ENCODE measurements around the gene ADAMTS3.

DNA sequence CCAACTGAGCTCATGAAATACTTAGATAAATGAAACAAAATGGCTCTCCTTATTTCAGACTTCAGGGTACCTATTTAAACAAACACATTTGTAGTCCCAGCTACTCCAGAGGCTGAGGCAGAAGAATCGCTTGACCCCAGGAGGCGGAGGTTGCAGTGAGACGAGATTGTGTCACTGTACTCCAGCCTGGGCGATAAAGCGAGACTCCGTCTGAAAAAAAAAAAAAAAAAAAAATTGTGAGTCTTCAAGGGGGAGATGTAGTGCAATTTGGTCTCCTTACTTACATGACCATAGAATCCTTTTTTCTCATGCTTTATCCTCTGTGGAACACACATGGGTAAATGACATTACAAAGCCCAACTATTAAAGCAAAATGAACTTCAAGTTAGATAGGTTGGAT lies 2.3 kb upstream of the ADAMTS3 start:
- TF ChIP-seq, protein P1, sequence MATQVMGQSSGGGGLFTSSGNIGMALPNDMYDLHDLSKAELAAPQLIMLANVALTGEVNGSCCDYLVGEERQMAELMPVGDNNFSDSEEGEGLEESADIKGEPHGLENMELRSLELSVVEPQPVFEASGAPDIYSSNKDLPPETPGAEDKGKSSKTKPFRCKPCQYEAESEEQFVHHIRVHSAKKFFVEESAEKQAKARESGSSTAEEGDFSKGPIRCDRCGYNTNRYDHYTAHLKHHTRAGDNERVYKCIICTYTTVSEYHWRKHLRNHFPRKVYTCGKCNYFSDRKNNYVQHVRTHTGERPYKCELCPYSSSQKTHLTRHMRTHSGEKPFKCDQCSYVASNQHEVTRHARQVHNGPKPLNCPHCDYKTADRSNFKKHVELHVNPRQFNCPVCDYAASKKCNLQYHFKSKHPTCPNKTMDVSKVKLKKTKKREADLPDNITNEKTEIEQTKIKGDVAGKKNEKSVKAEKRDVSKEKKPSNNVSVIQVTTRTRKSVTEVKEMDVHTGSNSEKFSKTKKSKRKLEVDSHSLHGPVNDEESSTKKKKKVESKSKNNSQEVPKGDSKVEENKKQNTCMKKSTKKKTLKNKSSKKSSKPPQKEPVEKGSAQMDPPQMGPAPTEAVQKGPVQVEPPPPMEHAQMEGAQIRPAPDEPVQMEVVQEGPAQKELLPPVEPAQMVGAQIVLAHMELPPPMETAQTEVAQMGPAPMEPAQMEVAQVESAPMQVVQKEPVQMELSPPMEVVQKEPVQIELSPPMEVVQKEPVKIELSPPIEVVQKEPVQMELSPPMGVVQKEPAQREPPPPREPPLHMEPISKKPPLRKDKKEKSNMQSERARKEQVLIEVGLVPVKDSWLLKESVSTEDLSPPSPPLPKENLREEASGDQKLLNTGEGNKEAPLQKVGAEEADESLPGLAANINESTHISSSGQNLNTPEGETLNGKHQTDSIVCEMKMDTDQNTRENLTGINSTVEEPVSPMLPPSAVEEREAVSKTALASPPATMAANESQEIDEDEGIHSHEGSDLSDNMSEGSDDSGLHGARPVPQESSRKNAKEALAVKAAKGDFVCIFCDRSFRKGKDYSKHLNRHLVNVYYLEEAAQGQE (IDR thresholded peaks at IDR 0.05; ENCODE audit: unreplicated experiment) = no peak
- TF ChIP-seq, protein P2, sequence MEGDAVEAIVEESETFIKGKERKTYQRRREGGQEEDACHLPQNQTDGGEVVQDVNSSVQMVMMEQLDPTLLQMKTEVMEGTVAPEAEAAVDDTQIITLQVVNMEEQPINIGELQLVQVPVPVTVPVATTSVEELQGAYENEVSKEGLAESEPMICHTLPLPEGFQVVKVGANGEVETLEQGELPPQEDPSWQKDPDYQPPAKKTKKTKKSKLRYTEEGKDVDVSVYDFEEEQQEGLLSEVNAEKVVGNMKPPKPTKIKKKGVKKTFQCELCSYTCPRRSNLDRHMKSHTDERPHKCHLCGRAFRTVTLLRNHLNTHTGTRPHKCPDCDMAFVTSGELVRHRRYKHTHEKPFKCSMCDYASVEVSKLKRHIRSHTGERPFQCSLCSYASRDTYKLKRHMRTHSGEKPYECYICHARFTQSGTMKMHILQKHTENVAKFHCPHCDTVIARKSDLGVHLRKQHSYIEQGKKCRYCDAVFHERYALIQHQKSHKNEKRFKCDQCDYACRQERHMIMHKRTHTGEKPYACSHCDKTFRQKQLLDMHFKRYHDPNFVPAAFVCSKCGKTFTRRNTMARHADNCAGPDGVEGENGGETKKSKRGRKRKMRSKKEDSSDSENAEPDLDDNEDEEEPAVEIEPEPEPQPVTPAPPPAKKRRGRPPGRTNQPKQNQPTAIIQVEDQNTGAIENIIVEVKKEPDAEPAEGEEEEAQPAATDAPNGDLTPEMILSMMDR (conservative IDR thresholded peaks at IDR 0.05; ENCODE audit: low read depth in 2 of 2) = no peak
- TF ChIP-seq EZH2 (IDR thresholded peaks at IDR 0.05; ENCODE audit: low read depth, unreplicated experiment) = no peak
- TF ChIP-seq EZH2phosphoT487 (IDR thresholded peaks at IDR 0.05; ENCODE audit: unreplicated experiment) = no peak
- no peak for TF ChIP-seq POLR2AphosphoS5 (IDR thresholded peaks at IDR 0.05; ENCODE audit: low read depth)
- no peak for TF ChIP-seq STAT1 (IDR thresholded peaks at IDR 0.05; ENCODE audit: unreplicated experiment)
- TF ChIP-seq NANOG (IDR thresholded peaks at IDR 0.05; ENCODE audit: borderline replicate concordance) = no peak
- no peak for TF ChIP-seq JUNB (IDR thresholded peaks at IDR 0.05; ENCODE audit: unreplicated experiment)
- TF ChIP-seq, protein P3, sequence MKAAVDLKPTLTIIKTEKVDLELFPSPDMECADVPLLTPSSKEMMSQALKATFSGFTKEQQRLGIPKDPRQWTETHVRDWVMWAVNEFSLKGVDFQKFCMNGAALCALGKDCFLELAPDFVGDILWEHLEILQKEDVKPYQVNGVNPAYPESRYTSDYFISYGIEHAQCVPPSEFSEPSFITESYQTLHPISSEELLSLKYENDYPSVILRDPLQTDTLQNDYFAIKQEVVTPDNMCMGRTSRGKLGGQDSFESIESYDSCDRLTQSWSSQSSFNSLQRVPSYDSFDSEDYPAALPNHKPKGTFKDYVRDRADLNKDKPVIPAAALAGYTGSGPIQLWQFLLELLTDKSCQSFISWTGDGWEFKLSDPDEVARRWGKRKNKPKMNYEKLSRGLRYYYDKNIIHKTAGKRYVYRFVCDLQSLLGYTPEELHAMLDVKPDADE (IDR thresholded peaks at IDR 0.05) = no peak
- TF ChIP-seq, protein P4, sequence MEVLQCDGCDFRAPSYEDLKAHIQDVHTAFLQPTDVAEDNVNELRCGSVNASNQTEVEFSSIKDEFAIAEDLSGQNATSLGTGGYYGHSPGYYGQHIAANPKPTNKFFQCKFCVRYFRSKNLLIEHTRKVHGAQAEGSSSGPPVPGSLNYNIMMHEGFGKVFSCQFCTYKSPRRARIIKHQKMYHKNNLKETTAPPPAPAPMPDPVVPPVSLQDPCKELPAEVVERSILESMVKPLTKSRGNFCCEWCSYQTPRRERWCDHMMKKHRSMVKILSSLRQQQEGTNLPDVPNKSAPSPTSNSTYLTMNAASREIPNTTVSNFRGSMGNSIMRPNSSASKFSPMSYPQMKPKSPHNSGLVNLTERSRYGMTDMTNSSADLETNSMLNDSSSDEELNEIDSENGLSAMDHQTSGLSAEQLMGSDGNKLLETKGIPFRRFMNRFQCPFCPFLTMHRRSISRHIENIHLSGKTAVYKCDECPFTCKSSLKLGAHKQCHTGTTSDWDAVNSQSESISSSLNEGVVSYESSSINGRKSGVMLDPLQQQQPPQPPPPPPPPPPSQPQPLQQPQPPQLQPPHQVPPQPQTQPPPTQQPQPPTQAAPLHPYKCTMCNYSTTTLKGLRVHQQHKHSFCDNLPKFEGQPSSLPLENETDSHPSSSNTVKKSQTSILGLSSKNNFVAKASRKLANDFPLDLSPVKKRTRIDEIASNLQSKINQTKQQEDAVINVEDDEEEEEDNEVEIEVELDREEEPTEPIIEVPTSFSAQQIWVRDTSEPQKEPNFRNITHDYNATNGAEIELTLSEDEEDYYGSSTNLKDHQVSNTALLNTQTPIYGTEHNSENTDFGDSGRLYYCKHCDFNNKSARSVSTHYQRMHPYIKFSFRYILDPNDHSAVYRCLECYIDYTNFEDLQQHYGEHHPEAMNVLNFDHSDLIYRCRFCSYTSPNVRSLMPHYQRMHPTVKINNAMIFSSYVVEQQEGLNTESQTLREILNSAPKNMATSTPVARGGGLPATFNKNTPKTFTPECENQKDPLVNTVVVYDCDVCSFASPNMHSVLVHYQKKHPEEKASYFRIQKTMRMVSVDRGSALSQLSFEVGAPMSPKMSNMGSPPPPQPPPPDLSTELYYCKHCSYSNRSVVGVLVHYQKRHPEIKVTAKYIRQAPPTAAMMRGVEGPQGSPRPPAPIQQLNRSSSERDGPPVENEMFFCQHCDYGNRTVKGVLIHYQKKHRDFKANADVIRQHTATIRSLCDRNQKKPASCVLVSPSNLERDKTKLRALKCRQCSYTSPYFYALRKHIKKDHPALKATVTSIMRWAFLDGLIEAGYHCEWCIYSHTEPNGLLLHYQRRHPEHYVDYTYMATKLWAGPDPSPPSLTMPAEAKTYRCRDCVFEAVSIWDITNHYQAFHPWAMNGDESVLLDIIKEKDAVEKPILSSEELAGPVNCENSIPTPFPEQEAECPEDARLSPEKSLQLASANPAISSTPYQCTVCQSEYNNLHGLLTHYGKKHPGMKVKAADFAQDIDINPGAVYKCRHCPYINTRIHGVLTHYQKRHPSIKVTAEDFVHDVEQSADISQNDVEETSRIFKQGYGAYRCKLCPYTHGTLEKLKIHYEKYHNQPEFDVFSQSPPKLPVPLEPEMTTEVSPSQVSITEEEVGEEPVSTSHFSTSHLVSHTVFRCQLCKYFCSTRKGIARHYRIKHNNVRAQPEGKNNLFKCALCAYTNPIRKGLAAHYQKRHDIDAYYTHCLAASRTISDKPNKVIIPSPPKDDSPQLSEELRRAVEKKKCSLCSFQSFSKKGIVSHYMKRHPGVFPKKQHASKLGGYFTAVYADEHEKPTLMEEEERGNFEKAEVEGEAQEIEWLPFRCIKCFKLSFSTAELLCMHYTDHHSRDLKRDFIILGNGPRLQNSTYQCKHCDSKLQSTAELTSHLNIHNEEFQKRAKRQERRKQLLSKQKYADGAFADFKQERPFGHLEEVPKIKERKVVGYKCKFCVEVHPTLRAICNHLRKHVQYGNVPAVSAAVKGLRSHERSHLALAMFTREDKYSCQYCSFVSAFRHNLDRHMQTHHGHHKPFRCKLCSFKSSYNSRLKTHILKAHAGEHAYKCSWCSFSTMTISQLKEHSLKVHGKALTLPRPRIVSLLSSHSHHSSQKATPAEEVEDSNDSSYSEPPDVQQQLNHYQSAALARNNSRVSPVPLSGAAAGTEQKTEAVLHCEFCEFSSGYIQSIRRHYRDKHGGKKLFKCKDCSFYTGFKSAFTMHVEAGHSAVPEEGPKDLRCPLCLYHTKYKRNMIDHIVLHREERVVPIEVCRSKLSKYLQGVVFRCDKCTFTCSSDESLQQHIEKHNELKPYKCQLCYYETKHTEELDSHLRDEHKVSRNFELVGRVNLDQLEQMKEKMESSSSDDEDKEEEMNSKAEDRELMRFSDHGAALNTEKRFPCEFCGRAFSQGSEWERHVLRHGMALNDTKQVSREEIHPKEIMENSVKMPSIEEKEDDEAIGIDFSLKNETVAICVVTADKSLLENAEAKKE (CRISPR knock-in tag; IDR thresholded peaks at IDR 0.05) = no peak
- no peak for TF ChIP-seq CREB1 (CRISPR knock-in tag; IDR thresholded peaks at IDR 0.05; ENCODE audit: low read depth)
- no peak for TF ChIP-seq ZNF331 (CRISPR knock-in tag; IDR thresholded peaks at IDR 0.05; ENCODE audit: low read depth)
